Tibial nerve (tissue), 4 donors: ENCODE data around the gene CAMTA1. TPM values are rescaled to one million over a fixed set of nuclear protein-coding genes. Genes with fewer than 3 reads are reported as not detected.

ENCODE experiments used
- DNase-seq, 2 donors: peaks; one replicate each; pipeline ENCODE4 v3.0.0-alpha.2; 2019; ENCODE audit warnings: low spot score in 2 of 2
- H3K27ac ChIP-seq, 4 donors: fragments of 200-600 bp; sonication (generic) in 3 of 4; one replicate each; pipeline ENCODE4 v1.5.1; 2017 to 2019; ENCODE audit warnings: mild to moderate bottlenecking in 1 of 4
- H3K27me3 ChIP-seq, 2 donors: fragments of 200-600 bp; sonication (generic) in 1 of 2; one replicate each; pipeline versions ENCODE4 v1.5.1 to v1.6.0; 2017 to 2019
- H3K36me3 ChIP-seq, 3 donors: fragments of 200-600 bp; sonication (generic); one replicate each; pipeline ENCODE4 v1.5.1; 2018 to 2019
- H3K4me1 ChIP-seq, 4 donors: fragments of 200-600 bp; sonication (generic) in 3 of 4; one replicate each; pipeline ENCODE4 v1.5.1; 2017 to 2019
- H3K4me3 ChIP-seq, 4 donors: fragments of 200-600 bp; sonication (generic) in 3 of 4; one replicate each; pipeline ENCODE4 v1.5.1; 2017 to 2019; ENCODE audit warnings: mild to moderate bottlenecking in 1 of 4, moderate library complexity in 1 of 4
- H3K9me3 ChIP-seq, 4 donors: fragments of 200-600 bp; sonication (generic) in 3 of 4; one replicate each; pipeline ENCODE4 v1.5.1; 2017 to 2019
- EP300 ChIP-seq, 2 donors: sonication (generic); formaldehyde crosslinking; IDR thresholded peaks; one replicate each; pipeline ENCODE4 v1.6.1; 2017; ENCODE audit warnings: antibody characterized with exemption in 2 of 2, mild to moderate bottlenecking in 1 of 2
- POLR2A ChIP-seq, 2 donors: fragments of 450-650 bp; IDR thresholded peaks; one replicate each; pipeline ENCODE4 v1.6.1; 2017; ENCODE audit warnings: antibody characterized with exemption in 2 of 2, mild to moderate bottlenecking in 2 of 2, moderate library complexity in 2 of 2
- WGBS, 2 donors: methylation state at CpG; one replicate each; pipeline ENCODE4 v1.1.5; 2018; 5-methylcytosine and 5-hydroxymethylcytosine counted together
- total RNA-seq, 4 donors: library from RNA; depleted of rRNA; stranded (reverse); fragments of >200 nt; gene quantifications; one replicate each; pipeline ENCODE4 v1.1.0, GENCODE V29; 2016
- TF ChIP-seq, protein P1 (sequence below), 5 experiments: fragments of 200-600 bp in 3 of 5; fragments of 450-650 bp in 2 of 5; sonication (generic) in 3 of 5; IDR thresholded peaks; one replicate each; pipeline ENCODE4 v1.5.1; 2016 to 2019; ENCODE audit warnings: antibody characterized with exemption in 5 of 5, mild to moderate bottlenecking in 3 of 5, moderate library complexity in 2 of 5

Gene CAMTA1
- total RNA-seq, 4 donors from 2014 or later: 41.8 to 104 (median 87.2) TPM

GRCh38 chr1:7004181-7004580, 218.9 kb downstream of the CAMTA1 start:
- WGBS, 2 donors: 86% methylated on average over 1 of the region's 1 CpG

GRCh38 chr1:7005762-7006161, 220.5 kb downstream of the CAMTA1 start:
- H3K4me3 ChIP-seq: no peak overlapping the region
- no peaks in the 10 kb centered on the region for H3K36me3 ChIP-seq
- H3K27ac ChIP-seq: no peak overlapping the region
- DNase-seq: no peak
- TF ChIP-seq EP300 (IDR thresholded peaks at IDR 0.05) (no peak), POLR2A (IDR thresholded peaks at IDR 0.05) (no peak)
- TF ChIP-seq, protein P1, sequence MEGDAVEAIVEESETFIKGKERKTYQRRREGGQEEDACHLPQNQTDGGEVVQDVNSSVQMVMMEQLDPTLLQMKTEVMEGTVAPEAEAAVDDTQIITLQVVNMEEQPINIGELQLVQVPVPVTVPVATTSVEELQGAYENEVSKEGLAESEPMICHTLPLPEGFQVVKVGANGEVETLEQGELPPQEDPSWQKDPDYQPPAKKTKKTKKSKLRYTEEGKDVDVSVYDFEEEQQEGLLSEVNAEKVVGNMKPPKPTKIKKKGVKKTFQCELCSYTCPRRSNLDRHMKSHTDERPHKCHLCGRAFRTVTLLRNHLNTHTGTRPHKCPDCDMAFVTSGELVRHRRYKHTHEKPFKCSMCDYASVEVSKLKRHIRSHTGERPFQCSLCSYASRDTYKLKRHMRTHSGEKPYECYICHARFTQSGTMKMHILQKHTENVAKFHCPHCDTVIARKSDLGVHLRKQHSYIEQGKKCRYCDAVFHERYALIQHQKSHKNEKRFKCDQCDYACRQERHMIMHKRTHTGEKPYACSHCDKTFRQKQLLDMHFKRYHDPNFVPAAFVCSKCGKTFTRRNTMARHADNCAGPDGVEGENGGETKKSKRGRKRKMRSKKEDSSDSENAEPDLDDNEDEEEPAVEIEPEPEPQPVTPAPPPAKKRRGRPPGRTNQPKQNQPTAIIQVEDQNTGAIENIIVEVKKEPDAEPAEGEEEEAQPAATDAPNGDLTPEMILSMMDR (IDR thresholded peaks at IDR 0.05): no peak
- WGBS, 2 donors: 85 to 92% methylated on average over 4 of the region's 4 CpGs
- H3K9me3 ChIP-seq: no peaks in the 10 kb centered on the region
- H3K4me1 ChIP-seq: no peaks in the 10 kb centered on the region
- H3K27me3 ChIP-seq: no peaks in the 10 kb centered on the region

More at GRCh38 chr1:7004181-7004580, 218.9 kb downstream of the CAMTA1 start:
- H3K4me1 ChIP-seq: no peaks in the 10 kb centered on the region
- TF ChIP-seq EP300 (IDR thresholded peaks at IDR 0.05) (no peak), POLR2A (IDR thresholded peaks at IDR 0.05) (no peak)
- TF ChIP-seq, protein P1 (IDR thresholded peaks at IDR 0.05): no peak
- no peak overlapping the region for H3K27ac ChIP-seq
- DNase-seq: no peak
- H3K9me3 ChIP-seq: no peaks in the 10 kb centered on the region
- no peaks in the 10 kb centered on the region for H3K36me3 ChIP-seq
- H3K4me3 ChIP-seq: no peak overlapping the region
- no peaks in the 10 kb centered on the region for H3K27me3 ChIP-seq

DNA sequence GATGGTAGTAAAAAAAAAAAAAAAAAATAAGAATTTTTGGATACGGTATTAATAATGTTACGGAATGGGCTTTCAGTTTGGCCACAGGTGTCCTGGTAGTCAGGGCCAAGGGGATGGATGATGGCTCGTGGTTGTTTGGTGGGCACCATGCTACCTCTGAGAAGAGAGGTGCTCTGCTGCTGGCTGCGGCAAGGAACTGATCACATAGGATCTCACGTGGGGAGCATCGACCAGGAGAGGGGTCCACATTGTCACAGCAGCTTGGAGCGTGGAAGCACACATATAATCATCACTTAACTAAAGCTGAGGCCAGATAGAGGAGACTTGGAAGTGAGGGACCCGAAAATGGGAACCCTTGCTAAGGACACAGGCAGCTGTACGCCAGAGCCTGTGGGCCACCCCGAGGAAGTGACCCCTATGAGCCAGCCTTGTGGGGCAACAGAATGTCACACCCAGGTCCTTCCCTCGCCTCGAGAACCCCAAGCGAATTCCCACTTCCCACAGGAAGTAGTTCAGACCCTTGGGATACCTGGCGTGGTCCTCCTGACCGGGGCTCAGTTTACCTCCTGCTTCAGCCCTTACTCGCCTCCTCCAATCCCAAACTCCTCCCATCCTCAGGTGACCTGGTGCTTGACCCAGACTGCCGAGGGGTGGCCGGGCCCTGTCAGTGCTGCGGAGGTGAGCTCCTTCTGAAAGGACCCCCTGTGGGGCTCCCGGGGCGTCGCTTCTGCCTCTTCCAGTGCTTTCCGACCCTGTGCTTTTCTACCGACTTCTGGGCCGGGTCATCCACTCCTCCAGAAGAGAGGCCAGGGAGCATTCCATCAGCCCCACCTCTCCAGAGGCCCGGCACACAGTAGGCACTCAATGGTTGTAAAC, 222.0 kb downstream of the CAMTA1 start:
- DNase-seq: no peak
- 86 to 91% methylated on average over 26 of the region's 26 CpGs for WGBS, 2 donors
- no peaks in the 10 kb centered on the region for H3K27me3 ChIP-seq

GRCh38 chr1:7007902-7008301, 222.6 kb downstream of the CAMTA1 start:
- H3K27me3 ChIP-seq: no peaks in the 10 kb centered on the region
- 86 to 88% methylated on average over 8 to 10 of the region's 10 CpGs for WGBS, 2 donors
- no peaks in the 10 kb centered on the region for H3K36me3 ChIP-seq
- TF ChIP-seq EP300 (IDR thresholded peaks at IDR 0.05): no peak
- TF ChIP-seq, protein P1 (IDR thresholded peaks at IDR 0.05): no peak
- TF ChIP-seq POLR2A (IDR thresholded peaks at IDR 0.05): no peak
- H3K4me1 ChIP-seq: no peaks in the 10 kb centered on the region
- no peaks in the 10 kb centered on the region for H3K9me3 ChIP-seq
- no peak for DNase-seq
- H3K4me3 ChIP-seq: no peak overlapping the region
- H3K27ac ChIP-seq: no peak overlapping the region

More for the DNA sequence above, 222.0 kb downstream of the CAMTA1 start:
- TF ChIP-seq EP300 (IDR thresholded peaks at IDR 0.05) (no peak), POLR2A (IDR thresholded peaks at IDR 0.05) (no peak)
- TF ChIP-seq, protein P1 (IDR thresholded peaks at IDR 0.05): no peak
- H3K4me3 ChIP-seq: no peak overlapping the region
- H3K36me3 ChIP-seq: no peaks in the 10 kb centered on the region
- H3K27ac ChIP-seq: no peak overlapping the region
- H3K9me3 ChIP-seq: no peaks in the 10 kb centered on the region
- no peaks in the 10 kb centered on the region for H3K4me1 ChIP-seq

DNA sequence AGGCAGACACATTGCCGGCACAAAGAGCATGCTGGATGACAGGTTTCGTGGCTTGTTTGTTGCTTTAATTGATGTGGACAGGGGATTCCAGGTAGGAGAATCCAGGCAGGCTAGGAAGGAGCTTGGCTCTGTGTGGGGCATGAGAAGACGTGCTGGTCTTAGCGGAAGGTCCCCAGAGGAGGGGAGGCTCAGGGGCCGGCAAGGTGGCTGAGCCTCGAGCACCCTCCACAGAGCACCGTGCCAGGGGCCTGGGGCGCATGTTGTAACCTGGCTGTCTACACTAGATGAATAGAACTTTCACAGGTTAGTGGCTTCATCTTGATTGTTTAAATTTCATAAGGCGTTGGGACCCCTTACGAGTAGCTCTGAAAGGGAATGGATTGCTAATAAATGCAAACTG, 223.1 kb downstream of the CAMTA1 start:
- 85 to 94% methylated on average over 10 of the region's 10 CpGs for WGBS, 2 donors

More for the DNA sequence above, 223.1 kb downstream of the CAMTA1 start:
- no peaks in the 10 kb centered on the region for H3K36me3 ChIP-seq
- H3K27ac ChIP-seq: no peak overlapping the region
- H3K27me3 ChIP-seq: no peaks in the 10 kb centered on the region
- DNase-seq: no peak
- H3K9me3 ChIP-seq: no peaks in the 10 kb centered on the region
- no peak for TF ChIP-seq EP300 (IDR thresholded peaks at IDR 0.05)
- no peak for TF ChIP-seq POLR2A (IDR thresholded peaks at IDR 0.05)
- TF ChIP-seq, protein P1 (IDR thresholded peaks at IDR 0.05): no peak
- no peak overlapping the region for H3K4me3 ChIP-seq
- no peaks in the 10 kb centered on the region for H3K4me1 ChIP-seq
